Measurements from ENCODE around the gene SPRTN. TPM values are rescaled to one million over a fixed set of nuclear protein-coding genes. Genes with fewer than 3 reads are reported as not detected.

Gene SPRTN
- total and polyA plus RNA-seq, 9 donors, result 5.7 to 8.3 (median 7.0) TPM

DNA sequence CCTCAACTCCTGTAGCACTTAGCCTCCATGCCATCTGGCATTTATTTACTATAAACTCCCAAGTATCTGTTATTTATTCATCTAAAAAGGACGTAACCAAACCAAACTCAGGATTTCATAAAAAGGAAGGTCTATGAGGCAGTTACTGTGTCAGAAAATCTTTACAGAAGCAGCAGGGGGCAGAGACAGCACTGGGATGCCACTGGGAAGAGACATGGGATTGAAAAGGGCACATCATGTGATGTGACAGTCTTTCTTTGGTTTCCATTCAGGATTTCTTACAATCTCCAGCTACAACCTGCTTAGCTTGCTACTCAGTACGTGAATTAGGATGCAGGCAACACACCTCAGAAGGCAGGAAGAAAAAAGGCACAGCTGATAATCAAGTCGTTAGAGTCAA, 31.2 kb downstream of the SPRTN start:
- no peak overlapping the region for H3K27ac ChIP-seq (ENCODE audit: low read length)
- H3K4me1 ChIP-seq (ENCODE audit: control insufficient read depth, insufficient read depth, low read length), result no peaks in the 10 kb centered on the region
- H3K4me3 ChIP-seq (ENCODE audit: low read length), result no peak overlapping the region
- no peaks in the 10 kb centered on the region for H3K27me3 ChIP-seq (ENCODE audit: control insufficient read depth, insufficient read depth, low read length)
- H3K36me3 ChIP-seq (ENCODE audit: control insufficient read depth, insufficient read depth, low read length), result peaks cover 13% of the 10 kb centered on the region
- 91% methylated on average over 1 of the region's 3 CpGs for WGBS (ENCODE audit: insufficient coverage)
- DNase-seq, result no peak
- no peaks in the 10 kb centered on the region for H3K9me3 ChIP-seq (replicated peaks; ENCODE audit: control insufficient read depth, low read depth, low read length)

- Histone ChIP-seq H3K36me3 (ENCODE audit: control insufficient read depth, insufficient read depth, low read length) (peaks cover 11% of the 10 kb centered on the region), H3K27ac (ENCODE audit: low read length) (no peak overlapping the region), H3K9me3 (replicated peaks; ENCODE audit: control insufficient read depth, low read depth, low read length) (no peaks in the 10 kb centered on the region), H3K4me3 (ENCODE audit: low read length) (no peak overlapping the region), H3K27me3 (ENCODE audit: control insufficient read depth, insufficient read depth, low read length) (no peaks in the 10 kb centered on the region), H3K4me1 (ENCODE audit: control insufficient read depth, insufficient read depth, low read length) (no peaks in the 10 kb centered on the region)
- DNase-seq, result no peak
Measured at GRCh38 chr1:231372501-231372900, 34.4 kb downstream of the SPRTN start.

- Histone ChIP-seq H3K27me3 (ENCODE audit: control insufficient read depth, insufficient read depth, low read length) (no peaks in the 10 kb centered on the region), H3K4me3 (ENCODE audit: low read length) (no peak overlapping the region), H3K9me3 (replicated peaks; ENCODE audit: control insufficient read depth, low read depth, low read length) (no peaks in the 10 kb centered on the region), H3K27ac (ENCODE audit: low read length) (no peak overlapping the region), H3K36me3 (ENCODE audit: control insufficient read depth, insufficient read depth, low read length) (peaks cover 6% of the 10 kb centered on the region), H3K4me1 (ENCODE audit: control insufficient read depth, insufficient read depth, low read length) (no peaks in the 10 kb centered on the region)
- 100% methylated on average over 1 of the region's 4 CpGs for WGBS (ENCODE audit: insufficient coverage)
- DNase-seq, result no peak
Measured at GRCh38 chr1:231374394-231374793, 36.3 kb downstream of the SPRTN start.

DNA sequence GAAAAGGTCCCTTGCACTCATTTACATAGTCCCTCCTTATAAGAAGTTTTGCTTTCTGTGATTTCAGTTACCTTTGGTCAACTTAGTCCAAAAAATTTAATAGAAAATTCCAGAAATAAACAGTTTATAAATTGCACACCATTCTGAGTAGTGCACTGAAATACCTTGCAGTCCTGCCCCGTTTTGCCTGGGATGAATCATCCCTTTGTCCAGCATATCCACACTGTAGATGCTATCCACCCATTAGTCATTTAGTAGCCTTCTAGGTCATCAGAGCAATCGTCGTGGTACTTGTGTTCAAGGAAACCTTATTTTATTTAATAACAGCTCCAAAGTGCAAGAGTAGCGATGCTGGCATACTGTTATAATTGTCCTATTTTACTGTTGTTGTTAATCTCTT, 38.0 kb downstream of the SPRTN start:
- no peak for DNase-seq
- no peaks in the 10 kb centered on the region for H3K27me3 ChIP-seq (ENCODE audit: control insufficient read depth, insufficient read depth, low read length)
- no peaks in the 10 kb centered on the region for H3K9me3 ChIP-seq (replicated peaks; ENCODE audit: control insufficient read depth, low read depth, low read length)
- H3K36me3 ChIP-seq (ENCODE audit: control insufficient read depth, insufficient read depth, low read length), result no peaks in the 10 kb centered on the region
- WGBS (ENCODE audit: insufficient coverage), result 88% methylated on average over 1 of the region's 4 CpGs
- H3K4me1 ChIP-seq (ENCODE audit: control insufficient read depth, insufficient read depth, low read length), result no peaks in the 10 kb centered on the region
- no peak overlapping the region for H3K4me3 ChIP-seq (ENCODE audit: low read length)
- no peak overlapping the region for H3K27ac ChIP-seq (ENCODE audit: low read length)

DNA sequence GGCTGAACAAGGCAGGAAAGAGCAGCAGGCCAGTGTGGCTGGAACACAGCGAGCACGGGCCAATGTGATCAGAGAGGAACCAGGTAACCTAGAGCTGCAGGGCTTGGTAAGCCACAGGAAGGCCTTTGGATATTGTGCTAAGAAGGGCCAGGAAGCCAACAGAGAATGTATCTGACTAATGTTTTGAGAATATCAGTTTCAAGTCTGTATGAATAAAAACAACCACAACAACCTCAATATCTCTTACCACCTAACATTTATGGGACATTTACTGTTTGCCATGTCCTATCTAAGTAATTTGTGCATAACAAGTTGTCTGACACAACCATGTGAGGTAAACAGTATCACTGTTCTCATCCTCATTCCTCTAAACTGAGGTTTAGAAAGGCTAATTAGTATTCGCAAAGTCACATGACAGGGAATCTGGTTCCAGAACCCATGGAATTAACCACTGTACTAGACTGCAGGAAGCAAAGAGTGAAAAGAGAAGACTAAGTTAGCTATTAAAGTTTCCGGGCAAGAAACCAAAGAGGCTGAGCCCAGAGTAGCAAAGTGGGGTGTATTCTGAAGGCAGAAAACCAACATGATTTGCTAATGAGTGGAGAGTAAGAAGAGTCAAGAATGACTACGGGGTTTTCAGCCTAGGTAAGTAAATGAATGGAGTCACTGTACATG, 38.9 kb downstream of the SPRTN start:
- H3K27ac ChIP-seq (ENCODE audit: low read length), result no peak overlapping the region
- no peaks in the 10 kb centered on the region for H3K36me3 ChIP-seq (ENCODE audit: control insufficient read depth, insufficient read depth, low read length)
- peak; percentile 20 for DNase-seq
- H3K4me3 ChIP-seq (ENCODE audit: low read length), result no peak overlapping the region
- 66% methylated on average over 3 of the region's 5 CpGs for WGBS (ENCODE audit: insufficient coverage)
- H3K4me1 ChIP-seq (ENCODE audit: control insufficient read depth, insufficient read depth, low read length), result no peaks in the 10 kb centered on the region
- no peaks in the 10 kb centered on the region for H3K9me3 ChIP-seq (replicated peaks; ENCODE audit: control insufficient read depth, low read depth, low read length)
- H3K27me3 ChIP-seq (ENCODE audit: control insufficient read depth, insufficient read depth, low read length), result no peaks in the 10 kb centered on the region

DNA sequence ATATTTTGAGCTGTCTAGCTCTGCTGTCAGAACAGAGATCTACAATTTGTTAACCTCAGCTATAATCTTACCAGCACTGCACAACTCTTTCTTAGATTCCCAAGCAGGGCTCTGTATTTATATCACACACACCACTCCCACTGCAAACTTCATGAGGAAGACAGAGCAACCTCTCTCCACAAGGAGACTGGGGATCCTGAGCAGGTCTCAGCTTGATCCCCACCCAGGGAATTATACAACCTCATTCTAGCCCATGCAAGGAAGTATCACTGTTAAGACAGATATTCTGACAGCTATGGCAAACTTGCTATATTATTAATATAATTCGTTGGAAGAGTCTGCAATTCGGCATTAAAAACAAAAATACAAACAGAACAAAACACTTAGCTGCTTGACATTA, 43.6 kb downstream of the SPRTN start:
- no peaks in the 10 kb centered on the region for H3K27me3 ChIP-seq (ENCODE audit: control insufficient read depth, insufficient read depth, low read length)
- no peak overlapping the region for H3K4me3 ChIP-seq (ENCODE audit: low read length)
- H3K4me1 ChIP-seq (ENCODE audit: control insufficient read depth, insufficient read depth, low read length), result no peaks in the 10 kb centered on the region
- no peak for DNase-seq
- WGBS (ENCODE audit: insufficient coverage), result no CpG with 5 or more reads among the region's 2 CpGs
- no peaks in the 10 kb centered on the region for H3K9me3 ChIP-seq (replicated peaks; ENCODE audit: control insufficient read depth, low read depth, low read length)
- H3K27ac ChIP-seq (ENCODE audit: low read length), result no peak overlapping the region
- peaks cover 5% of the 10 kb centered on the region for H3K36me3 ChIP-seq (ENCODE audit: control insufficient read depth, insufficient read depth, low read length)

DNA sequence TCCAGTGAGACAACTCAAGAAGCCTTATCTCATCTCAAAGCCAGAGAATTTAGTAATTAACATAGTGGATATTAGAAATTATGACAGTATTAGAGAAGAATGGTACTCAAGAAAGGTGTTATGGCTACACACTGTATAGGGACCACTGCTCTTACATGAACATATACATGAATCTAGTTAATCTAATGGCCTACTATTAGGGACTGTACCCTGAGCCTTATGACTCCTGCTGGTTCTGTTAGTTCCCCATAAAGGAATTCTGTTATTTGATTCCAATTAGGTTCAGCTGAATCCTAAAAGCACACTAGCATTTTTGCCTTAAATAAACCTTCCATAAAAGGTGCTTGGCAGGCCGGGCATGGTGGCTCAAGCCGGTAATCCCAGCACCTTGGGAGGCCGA, 44.3 kb downstream of the SPRTN start:
- no peaks in the 10 kb centered on the region for H3K27me3 ChIP-seq (ENCODE audit: control insufficient read depth, insufficient read depth, low read length)
- H3K4me3 ChIP-seq (ENCODE audit: low read length), result no peak overlapping the region
- H3K9me3 ChIP-seq (replicated peaks; ENCODE audit: control insufficient read depth, low read depth, low read length), result no peaks in the 10 kb centered on the region
- no peak overlapping the region for H3K27ac ChIP-seq (ENCODE audit: low read length)
- H3K36me3 ChIP-seq (ENCODE audit: control insufficient read depth, insufficient read depth, low read length), result peaks cover 5% of the 10 kb centered on the region
- DNase-seq, result no peak
- no peaks in the 10 kb centered on the region for H3K4me1 ChIP-seq (ENCODE audit: control insufficient read depth, insufficient read depth, low read length)
- WGBS (ENCODE audit: insufficient coverage), result no CpG with 5 or more reads among the region's 3 CpGs

DNA sequence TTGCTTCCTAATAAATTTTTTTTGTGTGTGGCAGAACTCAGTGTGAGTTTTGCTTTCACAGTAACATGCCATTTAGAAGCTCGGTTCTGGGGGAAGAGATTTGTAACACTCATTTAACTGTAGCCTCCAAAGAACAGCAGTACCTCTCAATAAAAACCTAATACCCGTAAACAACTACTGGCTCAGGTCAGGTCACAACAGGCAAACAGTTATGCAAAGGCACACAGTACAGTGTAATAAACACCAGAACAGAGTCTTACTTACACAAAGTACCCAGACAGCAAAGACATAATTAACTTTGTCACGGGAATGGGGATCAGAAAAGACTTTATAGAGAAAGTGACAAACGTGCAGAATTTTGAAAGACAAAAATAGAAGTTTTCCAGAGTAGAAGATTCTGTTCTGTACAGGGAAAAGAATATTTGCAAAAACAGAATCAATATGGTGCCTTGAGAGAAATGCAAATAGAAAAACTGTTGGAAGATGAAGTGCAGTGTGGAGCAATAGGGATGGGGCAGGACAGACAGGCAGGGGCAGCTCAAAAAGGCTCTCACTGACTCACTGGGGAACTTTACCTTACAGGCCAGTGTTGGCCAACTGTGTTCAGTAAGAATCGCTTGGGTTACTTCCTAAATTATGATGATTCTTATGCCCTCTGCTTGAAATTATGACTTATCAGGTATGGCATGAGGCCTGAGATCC, 45.2 kb downstream of the SPRTN start:
- H3K27me3 ChIP-seq (ENCODE audit: control insufficient read depth, insufficient read depth, low read length), result no peaks in the 10 kb centered on the region
- H3K4me1 ChIP-seq (ENCODE audit: control insufficient read depth, insufficient read depth, low read length), result no peaks in the 10 kb centered on the region
- no peak overlapping the region for H3K4me3 ChIP-seq (ENCODE audit: low read length)
- peaks cover 5% of the 10 kb centered on the region for H3K36me3 ChIP-seq (ENCODE audit: control insufficient read depth, insufficient read depth, low read length)
- DNase-seq, result no peak
- H3K27ac ChIP-seq (ENCODE audit: low read length), result no peak overlapping the region
- 59% methylated on average over 2 of the region's 5 CpGs for WGBS (ENCODE audit: insufficient coverage)
- H3K9me3 ChIP-seq (replicated peaks; ENCODE audit: control insufficient read depth, low read depth, low read length), result no peaks in the 10 kb centered on the region

GRCh38 chr1:231384696-231385415, 46.8 kb downstream of the SPRTN start:
- Histone ChIP-seq H3K4me1 (ENCODE audit: control insufficient read depth, insufficient read depth, low read length) (no peaks in the 10 kb centered on the region), H3K9me3 (replicated peaks; ENCODE audit: control insufficient read depth, low read depth, low read length) (no peaks in the 10 kb centered on the region), H3K27ac (ENCODE audit: low read length) (no peak overlapping the region), H3K36me3 (ENCODE audit: control insufficient read depth, insufficient read depth, low read length) (peaks cover 5% of the 10 kb centered on the region), H3K4me3 (ENCODE audit: low read length) (no peak overlapping the region), H3K27me3 (ENCODE audit: control insufficient read depth, insufficient read depth, low read length) (no peaks in the 10 kb centered on the region)
- no peak for DNase-seq
- 91% methylated on average over 3 of the region's 6 CpGs for WGBS (ENCODE audit: insufficient coverage)

DNA sequence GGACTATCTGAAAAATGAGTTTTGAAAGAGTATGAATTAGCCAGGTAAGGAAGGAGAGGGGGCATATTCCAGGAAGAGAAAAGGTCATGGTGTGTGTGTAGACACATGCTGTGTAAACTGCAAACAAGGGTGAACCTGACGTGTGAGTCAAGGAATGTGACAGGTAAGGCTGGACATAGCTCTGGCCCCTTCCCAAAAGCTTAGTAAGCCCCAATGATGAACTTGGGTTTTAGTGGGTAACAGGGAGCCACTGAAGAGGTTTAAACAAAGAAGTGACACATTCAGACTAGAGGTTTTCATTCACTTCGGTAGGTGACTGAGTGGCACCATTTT, 47.3 kb downstream of the SPRTN start:
- no peaks in the 10 kb centered on the region for H3K27me3 ChIP-seq (ENCODE audit: control insufficient read depth, insufficient read depth, low read length)
- DNase-seq, result no peak
- H3K4me1 ChIP-seq (ENCODE audit: control insufficient read depth, insufficient read depth, low read length), result no peaks in the 10 kb centered on the region
- H3K36me3 ChIP-seq (ENCODE audit: control insufficient read depth, insufficient read depth, low read length), result peaks cover 5% of the 10 kb centered on the region
- no peaks in the 10 kb centered on the region for H3K9me3 ChIP-seq (replicated peaks; ENCODE audit: control insufficient read depth, low read depth, low read length)
- H3K27ac ChIP-seq (ENCODE audit: low read length), result no peak overlapping the region
- no peak overlapping the region for H3K4me3 ChIP-seq (ENCODE audit: low read length)
- WGBS (ENCODE audit: insufficient coverage), result 86% methylated on average over 2 of the region's 2 CpGs
